ENCODE results near the gene PCDH9. TPM values are rescaled to one million over a fixed set of nuclear protein-coding genes. Genes with fewer than 3 reads are reported as not detected.

Gene PCDH9
- total and polyA plus RNA-seq, 2 experiments from 2014 or later = 0.31 to 0.52 TPM

DNA sequence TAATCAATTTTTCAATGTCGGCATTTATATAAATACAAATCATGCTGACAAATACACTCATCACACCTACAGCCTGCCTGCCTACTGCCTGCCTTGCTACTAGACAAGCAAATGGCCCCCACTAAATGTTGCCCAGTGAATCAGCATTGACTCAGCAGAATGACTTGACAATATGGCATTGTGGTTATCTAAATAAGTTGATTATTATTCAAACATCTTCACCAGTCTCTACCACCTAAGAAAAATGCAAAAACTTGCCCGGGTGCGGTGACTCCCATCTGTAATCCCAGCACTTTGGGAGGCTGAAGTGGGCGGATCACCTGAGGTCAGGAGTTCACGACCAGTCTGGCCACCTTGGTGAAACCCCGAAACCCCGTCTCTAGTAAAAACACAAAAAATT, 296.1 kb downstream of the PCDH9 start:
- Mint-ChIP-seq H3K27ac (peak overlapping the region; percentile 78; the same call in 1 of the 2 replicates), H3K4me3 (no peak overlapping the region), H3K9me3 (no peaks in the 10 kb centered on the region), H3K27me3 (ENCODE audit: insufficient read depth, low read depth, poor library complexity) (no peaks in the 10 kb centered on the region), H3K4me1 (no peaks in the 10 kb centered on the region), H3K36me3 (ENCODE audit: low read depth) (no peaks in the 10 kb centered on the region)
- no peak overlapping the region for H2AFZ ChIP-seq
- no peak for ATAC-seq
- H3K4me1 ChIP-seq (ENCODE audit: insufficient read depth) = no peaks in the 10 kb centered on the region
- H3K79me2 ChIP-seq (replicated peaks; ENCODE audit: insufficient read depth) = no peaks in the 10 kb centered on the region
- no peaks in the 10 kb centered on the region for H3F3A ChIP-seq (replicated peaks; ENCODE audit: low read depth)
- H3K27me3 ChIP-seq (ENCODE audit: insufficient read depth) = no peaks in the 10 kb centered on the region
- no peaks in the 10 kb centered on the region for H4K20me1 ChIP-seq (replicated peaks; ENCODE audit: insufficient read depth)
- H3K27ac ChIP-seq (ENCODE audit: low read depth) = no peak overlapping the region
- H3K4me3 ChIP-seq = no peak overlapping the region
- DNase-seq (ENCODE audit: low spot score) = no peak
- TF ChIP-seq STAT1 (IDR thresholded peaks at IDR 0.05; ENCODE audit: unreplicated experiment) (no peak), EZH2phosphoT487 (IDR thresholded peaks at IDR 0.05; ENCODE audit: unreplicated experiment) (no peak), ZNF114 (CRISPR knock-in tag; IDR thresholded peaks at IDR 0.05) (no peak), ZNF331 (CRISPR knock-in tag; IDR thresholded peaks at IDR 0.05; ENCODE audit: low read depth) (no peak), EZH2 (IDR thresholded peaks at IDR 0.05; ENCODE audit: low read depth, unreplicated experiment) (no peak), CREB1 (CRISPR knock-in tag; IDR thresholded peaks at IDR 0.05; ENCODE audit: low read depth) (no peak), NANOG (IDR thresholded peaks at IDR 0.05; ENCODE audit: borderline replicate concordance) (no peak), POLR2AphosphoS5 (IDR thresholded peaks at IDR 0.05; ENCODE audit: low read depth) (no peak), JUNB (IDR thresholded peaks at IDR 0.05; ENCODE audit: unreplicated experiment) (no peak)
- TF ChIP-seq, protein P1, sequence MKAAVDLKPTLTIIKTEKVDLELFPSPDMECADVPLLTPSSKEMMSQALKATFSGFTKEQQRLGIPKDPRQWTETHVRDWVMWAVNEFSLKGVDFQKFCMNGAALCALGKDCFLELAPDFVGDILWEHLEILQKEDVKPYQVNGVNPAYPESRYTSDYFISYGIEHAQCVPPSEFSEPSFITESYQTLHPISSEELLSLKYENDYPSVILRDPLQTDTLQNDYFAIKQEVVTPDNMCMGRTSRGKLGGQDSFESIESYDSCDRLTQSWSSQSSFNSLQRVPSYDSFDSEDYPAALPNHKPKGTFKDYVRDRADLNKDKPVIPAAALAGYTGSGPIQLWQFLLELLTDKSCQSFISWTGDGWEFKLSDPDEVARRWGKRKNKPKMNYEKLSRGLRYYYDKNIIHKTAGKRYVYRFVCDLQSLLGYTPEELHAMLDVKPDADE (IDR thresholded peaks at IDR 0.05) = no peak
- TF ChIP-seq, protein P2, sequence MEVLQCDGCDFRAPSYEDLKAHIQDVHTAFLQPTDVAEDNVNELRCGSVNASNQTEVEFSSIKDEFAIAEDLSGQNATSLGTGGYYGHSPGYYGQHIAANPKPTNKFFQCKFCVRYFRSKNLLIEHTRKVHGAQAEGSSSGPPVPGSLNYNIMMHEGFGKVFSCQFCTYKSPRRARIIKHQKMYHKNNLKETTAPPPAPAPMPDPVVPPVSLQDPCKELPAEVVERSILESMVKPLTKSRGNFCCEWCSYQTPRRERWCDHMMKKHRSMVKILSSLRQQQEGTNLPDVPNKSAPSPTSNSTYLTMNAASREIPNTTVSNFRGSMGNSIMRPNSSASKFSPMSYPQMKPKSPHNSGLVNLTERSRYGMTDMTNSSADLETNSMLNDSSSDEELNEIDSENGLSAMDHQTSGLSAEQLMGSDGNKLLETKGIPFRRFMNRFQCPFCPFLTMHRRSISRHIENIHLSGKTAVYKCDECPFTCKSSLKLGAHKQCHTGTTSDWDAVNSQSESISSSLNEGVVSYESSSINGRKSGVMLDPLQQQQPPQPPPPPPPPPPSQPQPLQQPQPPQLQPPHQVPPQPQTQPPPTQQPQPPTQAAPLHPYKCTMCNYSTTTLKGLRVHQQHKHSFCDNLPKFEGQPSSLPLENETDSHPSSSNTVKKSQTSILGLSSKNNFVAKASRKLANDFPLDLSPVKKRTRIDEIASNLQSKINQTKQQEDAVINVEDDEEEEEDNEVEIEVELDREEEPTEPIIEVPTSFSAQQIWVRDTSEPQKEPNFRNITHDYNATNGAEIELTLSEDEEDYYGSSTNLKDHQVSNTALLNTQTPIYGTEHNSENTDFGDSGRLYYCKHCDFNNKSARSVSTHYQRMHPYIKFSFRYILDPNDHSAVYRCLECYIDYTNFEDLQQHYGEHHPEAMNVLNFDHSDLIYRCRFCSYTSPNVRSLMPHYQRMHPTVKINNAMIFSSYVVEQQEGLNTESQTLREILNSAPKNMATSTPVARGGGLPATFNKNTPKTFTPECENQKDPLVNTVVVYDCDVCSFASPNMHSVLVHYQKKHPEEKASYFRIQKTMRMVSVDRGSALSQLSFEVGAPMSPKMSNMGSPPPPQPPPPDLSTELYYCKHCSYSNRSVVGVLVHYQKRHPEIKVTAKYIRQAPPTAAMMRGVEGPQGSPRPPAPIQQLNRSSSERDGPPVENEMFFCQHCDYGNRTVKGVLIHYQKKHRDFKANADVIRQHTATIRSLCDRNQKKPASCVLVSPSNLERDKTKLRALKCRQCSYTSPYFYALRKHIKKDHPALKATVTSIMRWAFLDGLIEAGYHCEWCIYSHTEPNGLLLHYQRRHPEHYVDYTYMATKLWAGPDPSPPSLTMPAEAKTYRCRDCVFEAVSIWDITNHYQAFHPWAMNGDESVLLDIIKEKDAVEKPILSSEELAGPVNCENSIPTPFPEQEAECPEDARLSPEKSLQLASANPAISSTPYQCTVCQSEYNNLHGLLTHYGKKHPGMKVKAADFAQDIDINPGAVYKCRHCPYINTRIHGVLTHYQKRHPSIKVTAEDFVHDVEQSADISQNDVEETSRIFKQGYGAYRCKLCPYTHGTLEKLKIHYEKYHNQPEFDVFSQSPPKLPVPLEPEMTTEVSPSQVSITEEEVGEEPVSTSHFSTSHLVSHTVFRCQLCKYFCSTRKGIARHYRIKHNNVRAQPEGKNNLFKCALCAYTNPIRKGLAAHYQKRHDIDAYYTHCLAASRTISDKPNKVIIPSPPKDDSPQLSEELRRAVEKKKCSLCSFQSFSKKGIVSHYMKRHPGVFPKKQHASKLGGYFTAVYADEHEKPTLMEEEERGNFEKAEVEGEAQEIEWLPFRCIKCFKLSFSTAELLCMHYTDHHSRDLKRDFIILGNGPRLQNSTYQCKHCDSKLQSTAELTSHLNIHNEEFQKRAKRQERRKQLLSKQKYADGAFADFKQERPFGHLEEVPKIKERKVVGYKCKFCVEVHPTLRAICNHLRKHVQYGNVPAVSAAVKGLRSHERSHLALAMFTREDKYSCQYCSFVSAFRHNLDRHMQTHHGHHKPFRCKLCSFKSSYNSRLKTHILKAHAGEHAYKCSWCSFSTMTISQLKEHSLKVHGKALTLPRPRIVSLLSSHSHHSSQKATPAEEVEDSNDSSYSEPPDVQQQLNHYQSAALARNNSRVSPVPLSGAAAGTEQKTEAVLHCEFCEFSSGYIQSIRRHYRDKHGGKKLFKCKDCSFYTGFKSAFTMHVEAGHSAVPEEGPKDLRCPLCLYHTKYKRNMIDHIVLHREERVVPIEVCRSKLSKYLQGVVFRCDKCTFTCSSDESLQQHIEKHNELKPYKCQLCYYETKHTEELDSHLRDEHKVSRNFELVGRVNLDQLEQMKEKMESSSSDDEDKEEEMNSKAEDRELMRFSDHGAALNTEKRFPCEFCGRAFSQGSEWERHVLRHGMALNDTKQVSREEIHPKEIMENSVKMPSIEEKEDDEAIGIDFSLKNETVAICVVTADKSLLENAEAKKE (CRISPR knock-in tag; IDR thresholded peaks at IDR 0.05) = no peak
- TF ChIP-seq, protein P3, sequence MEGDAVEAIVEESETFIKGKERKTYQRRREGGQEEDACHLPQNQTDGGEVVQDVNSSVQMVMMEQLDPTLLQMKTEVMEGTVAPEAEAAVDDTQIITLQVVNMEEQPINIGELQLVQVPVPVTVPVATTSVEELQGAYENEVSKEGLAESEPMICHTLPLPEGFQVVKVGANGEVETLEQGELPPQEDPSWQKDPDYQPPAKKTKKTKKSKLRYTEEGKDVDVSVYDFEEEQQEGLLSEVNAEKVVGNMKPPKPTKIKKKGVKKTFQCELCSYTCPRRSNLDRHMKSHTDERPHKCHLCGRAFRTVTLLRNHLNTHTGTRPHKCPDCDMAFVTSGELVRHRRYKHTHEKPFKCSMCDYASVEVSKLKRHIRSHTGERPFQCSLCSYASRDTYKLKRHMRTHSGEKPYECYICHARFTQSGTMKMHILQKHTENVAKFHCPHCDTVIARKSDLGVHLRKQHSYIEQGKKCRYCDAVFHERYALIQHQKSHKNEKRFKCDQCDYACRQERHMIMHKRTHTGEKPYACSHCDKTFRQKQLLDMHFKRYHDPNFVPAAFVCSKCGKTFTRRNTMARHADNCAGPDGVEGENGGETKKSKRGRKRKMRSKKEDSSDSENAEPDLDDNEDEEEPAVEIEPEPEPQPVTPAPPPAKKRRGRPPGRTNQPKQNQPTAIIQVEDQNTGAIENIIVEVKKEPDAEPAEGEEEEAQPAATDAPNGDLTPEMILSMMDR (conservative IDR thresholded peaks at IDR 0.05; ENCODE audit: low read depth in 2 of 2) = no peak
- H3K4me2 ChIP-seq = no peak overlapping the region
- no peaks in the 10 kb centered on the region for H3K36me3 ChIP-seq (ENCODE audit: insufficient read depth)
- H3K9me2 ChIP-seq (ENCODE audit: insufficient read depth) = no peaks in the 10 kb centered on the region

Data from GM23338 (cell line).